ENCODE results near the gene PFAS. TPM values are rescaled to one million over a fixed set of nuclear protein-coding genes. Genes with fewer than 3 reads are reported as not detected.

PFAS gene
- total and polyA plus RNA-seq, 2 experiments from 2014 or later = 96.1 to 168 TPM

DNA sequence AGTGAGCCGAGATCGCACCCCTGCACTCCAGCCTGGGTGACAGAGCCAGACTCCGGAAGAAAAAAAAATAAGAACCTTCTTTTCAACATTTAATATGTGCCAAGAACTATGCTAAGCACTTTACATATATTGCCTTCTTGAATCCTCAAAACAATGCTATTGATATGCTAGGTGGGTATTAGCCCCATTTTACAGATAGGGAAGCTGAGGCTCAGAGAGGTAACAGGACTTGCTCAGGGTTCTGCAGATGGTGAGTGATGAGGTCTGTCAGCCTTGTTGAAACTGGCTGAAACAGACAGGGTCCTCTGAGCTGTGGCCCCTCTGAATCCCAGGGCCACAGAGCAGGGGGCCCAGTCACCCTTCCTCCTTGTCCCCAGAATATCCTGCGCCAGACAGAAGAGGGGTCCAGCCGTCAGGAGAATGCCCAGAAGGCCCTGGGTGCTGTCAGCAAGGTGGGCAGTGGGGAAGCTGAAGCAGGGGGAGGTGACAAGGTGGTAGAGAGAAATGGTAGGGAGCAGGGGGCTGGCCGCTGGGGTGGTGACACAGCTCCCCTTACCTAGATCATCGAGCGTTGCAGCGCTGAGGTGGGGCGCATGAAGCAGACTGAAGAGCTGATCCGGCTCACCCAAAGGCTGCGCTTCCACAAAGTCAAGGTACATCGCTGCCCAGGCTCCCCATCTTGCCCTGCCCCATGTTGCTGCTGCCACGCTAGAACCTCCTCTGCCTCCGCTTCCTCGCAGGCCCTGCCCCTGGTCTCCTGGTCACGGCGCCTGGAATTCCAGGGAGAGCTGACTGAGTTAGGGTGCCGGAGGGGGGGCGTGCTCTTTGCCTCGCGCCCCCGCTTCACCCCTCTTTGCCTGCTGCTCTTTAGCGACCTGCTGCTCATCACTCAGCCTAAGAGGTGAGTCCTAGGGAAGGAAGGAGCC, 69.2 kb downstream of the PFAS start:
- ATAC-seq (no peak), DNase-seq (ENCODE audit: low spot score) (peak; percentile 43)
- no peak overlapping the region for H3K27ac Mint-ChIP-seq
- peaks cover 4% of the 10 kb centered on the region; the same call in 1 of the 3 replicates for H3K36me3 Mint-ChIP-seq (ENCODE audit: low read depth)
- Histone ChIP-seq H3K4me3 (no peak overlapping the region), H3K4me1 (ENCODE audit: insufficient read depth) (peaks cover 14% of the 10 kb centered on the region), H3F3A (replicated peaks; ENCODE audit: low read depth) (peaks cover 7% of the 10 kb centered on the region; the same call in 1 of the 2 replicates), H3K36me3 (ENCODE audit: insufficient read depth) (no peaks in the 10 kb centered on the region), H3K79me2 (replicated peaks; ENCODE audit: insufficient read depth) (no peaks in the 10 kb centered on the region), H3K27ac (ENCODE audit: low read depth) (no peak overlapping the region), H3K9me2 (ENCODE audit: insufficient read depth) (no peaks in the 10 kb centered on the region), H3K4me2 (0 out of 2 replicates have a peak overlapping the region, but pooled peaks have one; percentile 14), H2AFZ (no peak overlapping the region), H3K27me3 (ENCODE audit: insufficient read depth) (peaks cover 48% of the 10 kb centered on the region), H4K20me1 (replicated peaks; ENCODE audit: insufficient read depth) (no peaks in the 10 kb centered on the region)
- H3K4me1 Mint-ChIP-seq = peaks cover 13% of the 10 kb centered on the region
- no peak overlapping the region for H3K4me3 Mint-ChIP-seq
- TF ChIP-seq EZH2phosphoT487 (IDR thresholded peaks at IDR 0.05; ENCODE audit: unreplicated experiment) (no peak), ETS1 (IDR thresholded peaks at IDR 0.05) (no peak), CTCF (conservative IDR thresholded peaks at IDR 0.05; ENCODE audit: low read depth in 2 of 2) (no peak), EZH2 (IDR thresholded peaks at IDR 0.05; ENCODE audit: low read depth, unreplicated experiment) (no peak), NANOG (IDR thresholded peaks at IDR 0.05; ENCODE audit: borderline replicate concordance) (no peak), STAT1 (IDR thresholded peaks at IDR 0.05; ENCODE audit: unreplicated experiment) (no peak), CREB1 (CRISPR knock-in tag; IDR thresholded peaks at IDR 0.05; ENCODE audit: low read depth) (no peak), JUNB (IDR thresholded peaks at IDR 0.05; ENCODE audit: unreplicated experiment) (no peak), ZNF462 (CRISPR knock-in tag; IDR thresholded peaks at IDR 0.05) (no peak), ZNF331 (CRISPR knock-in tag; IDR thresholded peaks at IDR 0.05; ENCODE audit: low read depth) (no peak), ZNF114 (CRISPR knock-in tag; IDR thresholded peaks at IDR 0.05) (no peak), POLR2AphosphoS5 (IDR thresholded peaks at IDR 0.05; ENCODE audit: low read depth) (no peak)
- TF ChIP-seq, protein P1, sequence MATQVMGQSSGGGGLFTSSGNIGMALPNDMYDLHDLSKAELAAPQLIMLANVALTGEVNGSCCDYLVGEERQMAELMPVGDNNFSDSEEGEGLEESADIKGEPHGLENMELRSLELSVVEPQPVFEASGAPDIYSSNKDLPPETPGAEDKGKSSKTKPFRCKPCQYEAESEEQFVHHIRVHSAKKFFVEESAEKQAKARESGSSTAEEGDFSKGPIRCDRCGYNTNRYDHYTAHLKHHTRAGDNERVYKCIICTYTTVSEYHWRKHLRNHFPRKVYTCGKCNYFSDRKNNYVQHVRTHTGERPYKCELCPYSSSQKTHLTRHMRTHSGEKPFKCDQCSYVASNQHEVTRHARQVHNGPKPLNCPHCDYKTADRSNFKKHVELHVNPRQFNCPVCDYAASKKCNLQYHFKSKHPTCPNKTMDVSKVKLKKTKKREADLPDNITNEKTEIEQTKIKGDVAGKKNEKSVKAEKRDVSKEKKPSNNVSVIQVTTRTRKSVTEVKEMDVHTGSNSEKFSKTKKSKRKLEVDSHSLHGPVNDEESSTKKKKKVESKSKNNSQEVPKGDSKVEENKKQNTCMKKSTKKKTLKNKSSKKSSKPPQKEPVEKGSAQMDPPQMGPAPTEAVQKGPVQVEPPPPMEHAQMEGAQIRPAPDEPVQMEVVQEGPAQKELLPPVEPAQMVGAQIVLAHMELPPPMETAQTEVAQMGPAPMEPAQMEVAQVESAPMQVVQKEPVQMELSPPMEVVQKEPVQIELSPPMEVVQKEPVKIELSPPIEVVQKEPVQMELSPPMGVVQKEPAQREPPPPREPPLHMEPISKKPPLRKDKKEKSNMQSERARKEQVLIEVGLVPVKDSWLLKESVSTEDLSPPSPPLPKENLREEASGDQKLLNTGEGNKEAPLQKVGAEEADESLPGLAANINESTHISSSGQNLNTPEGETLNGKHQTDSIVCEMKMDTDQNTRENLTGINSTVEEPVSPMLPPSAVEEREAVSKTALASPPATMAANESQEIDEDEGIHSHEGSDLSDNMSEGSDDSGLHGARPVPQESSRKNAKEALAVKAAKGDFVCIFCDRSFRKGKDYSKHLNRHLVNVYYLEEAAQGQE (IDR thresholded peaks at IDR 0.05; ENCODE audit: unreplicated experiment) = no peak
- H3K9me3 Mint-ChIP-seq = no peaks in the 10 kb centered on the region; the same call in 2 of the 3 replicates
- peaks cover 29% of the 10 kb centered on the region for H3K27me3 Mint-ChIP-seq (ENCODE audit: insufficient read depth, low read depth, poor library complexity)

Measured in GM23338 (cell line).